ENCODE results near the gene FSCN2.

The FSCN2 gene

GRCh38 chr17:81491181-81491581 is 37.0 kb upstream of the FSCN2 start:
- no peak for DNase-seq (ENCODE audit: low spot score)
- H3K27ac ChIP-seq, result peak overlapping the region; percentile 2; the same call in 1 of the 2 replicates
- ChIA-PET CTCF (no interaction called here), POLR2A (ENCODE audit: low non-redundant PET) (no interaction called here)
- TF ChIP-seq CTCF (conservative IDR thresholded peaks at IDR 0.05; ENCODE audit: low read depth), result no peak

GRCh38 chr17:81491761-81492160 is 36.4 kb upstream of the FSCN2 start:
- ChIA-PET CTCF (no interaction called here), POLR2A (ENCODE audit: low non-redundant PET) (interaction anchor here (1.0 kb wide), 1 partner anchor 21 kb away, joined by 4 read pairs; the partner anchor contains the start of gene ACTG1)
- no peak for TF ChIP-seq CTCF (conservative IDR thresholded peaks at IDR 0.05; ENCODE audit: low read depth)
- H3K27ac ChIP-seq, result no peak overlapping the region
- no peak for DNase-seq (ENCODE audit: low spot score)

GRCh38 chr17:81492202-81492601 is 36.0 kb upstream of the FSCN2 start:
- H3K27ac ChIP-seq, result no peak overlapping the region
- ChIA-PET POLR2A (ENCODE audit: low non-redundant PET) (interaction anchor here (1.0 kb wide), 1 partner anchor 20 kb away, joined by 4 read pairs; the partner anchor contains the start of gene ACTG1), CTCF (no interaction called here)
- no peak for TF ChIP-seq CTCF (conservative IDR thresholded peaks at IDR 0.05; ENCODE audit: low read depth)
- DNase-seq (ENCODE audit: low spot score), result no peak

GRCh38 chr17:81492706-81493105 is 35.5 kb upstream of the FSCN2 start:
- no peak for DNase-seq (ENCODE audit: low spot score)
- TF ChIP-seq CTCF (conservative IDR thresholded peaks at IDR 0.05; ENCODE audit: low read depth), result no peak
- POLR2A ChIA-PET (ENCODE audit: low non-redundant PET), result interaction anchor here (1.0 kb wide), 1 partner anchor 20 kb away, joined by 4 read pairs; the partner anchor contains the start of gene ACTG1
- H3K27ac ChIP-seq, result no peak overlapping the region
- CTCF ChIA-PET, result no interaction called here

- TF ChIP-seq CTCF (conservative IDR thresholded peaks at IDR 0.05; ENCODE audit: low read depth), result no peak
- POLR2A ChIA-PET (ENCODE audit: low non-redundant PET), result no interaction called here
- DNase-seq (ENCODE audit: low spot score), result no peak
- CTCF ChIA-PET, result no interaction called here
- H3K27ac ChIP-seq, result no peak overlapping the region
Measured at GRCh38 chr17:81493198-81494038, 34.8 kb upstream of the FSCN2 start.

GRCh38 chr17:81494626-81495377 is 33.4 kb upstream of the FSCN2 start:
- no peak for DNase-seq (ENCODE audit: low spot score)
- no peak for TF ChIP-seq CTCF (conservative IDR thresholded peaks at IDR 0.05; ENCODE audit: low read depth)
- ChIA-PET POLR2A (ENCODE audit: low non-redundant PET) (no interaction called here), CTCF (no interaction called here)
- H3K27ac ChIP-seq, result no peak overlapping the region
